ENCODE data around the gene ABCA12. TPM values are rescaled to one million over a fixed set of nuclear protein-coding genes. Genes with fewer than 3 reads are reported as not detected.

ABCA12 gene
- total RNA-seq, 2 experiments from 2014 or later, result not detected

DNA sequence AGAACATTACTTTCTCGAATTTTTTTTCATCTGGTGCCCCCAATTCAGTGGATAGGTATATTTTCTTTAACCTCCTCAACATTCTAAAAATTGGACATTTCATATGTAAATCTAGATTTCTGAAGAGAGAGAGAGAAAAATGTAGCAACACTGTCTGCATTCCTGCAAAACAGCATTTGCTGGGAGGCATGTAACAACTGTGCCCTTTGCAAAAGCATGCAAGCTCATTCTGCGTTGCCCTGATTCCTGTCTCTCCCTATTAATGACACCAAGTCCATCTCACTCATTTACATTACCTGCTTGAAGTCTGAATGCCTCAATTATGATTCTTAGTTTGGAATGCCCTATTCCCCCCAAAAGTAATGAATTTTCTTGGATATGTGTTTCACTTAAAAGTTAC is 249.1 kb downstream of the ABCA12 start:
- no peaks in the 10 kb centered on the region for H3K4me1 Mint-ChIP-seq (ENCODE audit: low read depth)
- intact Hi-C loops (cut with micrococcal nuclease), result no loop called here
- H3K4me3 Mint-ChIP-seq, result no peak overlapping the region
- no peak for DNase-seq
- H3K9me3 Mint-ChIP-seq, result no peaks in the 10 kb centered on the region
- no peaks in the 10 kb centered on the region for H3K36me3 Mint-ChIP-seq (ENCODE audit: low read depth)
- CTCF ChIA-PET, result no interaction called here
- H3K27ac Mint-ChIP-seq, result no peak overlapping the region
- H3K27me3 Mint-ChIP-seq (ENCODE audit: low read depth), result peaks cover 6% of the 10 kb centered on the region

- DNase-seq, result no peak
- Mint-ChIP-seq H3K27me3 (ENCODE audit: low read depth) (peaks cover 6% of the 10 kb centered on the region), H3K27ac (no peak overlapping the region), H3K4me3 (no peak overlapping the region), H3K9me3 (no peaks in the 10 kb centered on the region), H3K36me3 (ENCODE audit: low read depth) (no peaks in the 10 kb centered on the region), H3K4me1 (ENCODE audit: low read depth) (no peaks in the 10 kb centered on the region)
- CTCF ChIA-PET, result no interaction called here
- intact Hi-C loops (cut with micrococcal nuclease), result no loop called here
Observed at GRCh38 chr2:214881647-214882202, 256.7 kb downstream of the ABCA12 start.

Other genes starting within 250 kb of the ABCA12 start
- 100 to 1,000 TPM; 281 to 305 TPM for gene ATIC, start 173.4 kb upstream of the ABCA12 start, total RNA-seq